ENCODE results near the gene RNF115.
"Not testable (repeated sequence)": the region's sequence is repeated elsewhere in the genome, so short reads cannot be mapped to it uniquely, and the experiment has no call there.

The RNF115 gene

DNA sequence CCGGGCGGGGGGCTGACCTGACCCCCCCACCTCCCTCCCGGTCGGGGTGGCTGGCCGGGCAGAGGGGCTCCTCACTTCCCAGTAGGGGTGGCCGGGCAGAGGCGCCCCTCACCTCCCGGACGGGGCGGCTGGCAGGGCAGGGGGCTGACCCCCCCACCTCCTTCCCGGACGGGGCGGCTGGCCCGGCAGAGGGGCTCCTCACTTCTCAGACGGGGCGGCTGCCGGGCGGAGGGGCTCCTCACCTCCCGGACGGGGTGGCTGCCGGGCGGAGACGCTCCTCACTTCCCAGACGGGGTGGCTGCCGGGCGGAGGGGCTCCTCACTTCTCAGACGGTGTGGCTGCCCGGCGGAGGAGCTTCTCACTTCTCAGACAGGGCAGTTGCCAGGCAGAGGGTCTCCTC is 57.0 kb downstream of the RNF115 start:
- not testable (repeated sequence) for H3K27ac ChIP-seq (ENCODE audit: low read depth, low read length); H3K27me3 ChIP-seq (ENCODE audit: insufficient read depth, low read length); H2BK12ac ChIP-seq (ENCODE audit: low read length); H2BK5ac ChIP-seq (ENCODE audit: low read depth, low read length, poor library complexity); H3K9ac ChIP-seq (ENCODE audit: low read length); H2BK120ac ChIP-seq (ENCODE audit: insufficient read depth, low read length, poor library complexity); H3K79me1 ChIP-seq (ENCODE audit: low read length); H3K9me3 ChIP-seq (ENCODE audit: insufficient read depth, low read depth, low read length); H3K79me2 ChIP-seq (ENCODE audit: control insufficient read depth, insufficient read depth, low read length, poor library complexity); H3K4me1 ChIP-seq (ENCODE audit: control insufficient read depth in 1 of 2, insufficient read depth in 2 of 2, low read length in 2 of 2); H3K18ac ChIP-seq (ENCODE audit: low read length); H3K4ac ChIP-seq (ENCODE audit: low read depth, low read length); H3K4me3 ChIP-seq (ENCODE audit: low read depth, low read length); H2AFZ ChIP-seq (ENCODE audit: insufficient read depth, low read length, poor library complexity); H2AK5ac ChIP-seq (ENCODE audit: low read length); H3K4me2 ChIP-seq (ENCODE audit: low read length); H4K91ac ChIP-seq (ENCODE audit: low read depth, low read length); H4K8ac ChIP-seq (ENCODE audit: low read depth, low read length); H3K23ac ChIP-seq (ENCODE audit: low read length); H3K14ac ChIP-seq (ENCODE audit: low read length); H4K12ac ChIP-seq (ENCODE audit: low read depth, low read length); DNase-seq
- H3K36me3 ChIP-seq (ENCODE audit: control insufficient read depth in 1 of 2, insufficient read depth in 2 of 2, low read length in 2 of 2) = peaks cover 6 to 17% of the 10 kb centered on the region in 2 experiments
- WGBS (ENCODE audit: extremely low coverage, insufficient coverage, insufficient read length) = no CpG with 5 or more reads among the region's 29 CpGs

- H2BK120ac ChIP-seq (ENCODE audit: insufficient read depth, low read length, poor library complexity); H3K23ac ChIP-seq (ENCODE audit: low read length): not testable (repeated sequence)
Measured at GRCh38 chr1:145765585-145766360, 58.1 kb downstream of the RNF115 start.

GRCh38 chr1:145765127-145765526 is 58.8 kb downstream of the RNF115 start:
- H4K8ac ChIP-seq (ENCODE audit: low read depth, low read length); H3K9ac ChIP-seq (ENCODE audit: low read length); H4K12ac ChIP-seq (ENCODE audit: low read depth, low read length); H3K4ac ChIP-seq (ENCODE audit: low read depth, low read length); H3K4me1 ChIP-seq (ENCODE audit: control insufficient read depth in 1 of 2, insufficient read depth in 2 of 2, low read length in 2 of 2); H3K79me1 ChIP-seq (ENCODE audit: low read length); H3K14ac ChIP-seq (ENCODE audit: low read length); H3K27me3 ChIP-seq (ENCODE audit: insufficient read depth, low read length); H2AK5ac ChIP-seq (ENCODE audit: low read length); H2BK120ac ChIP-seq (ENCODE audit: insufficient read depth, low read length, poor library complexity); H2BK5ac ChIP-seq (ENCODE audit: low read depth, low read length, poor library complexity); DNase-seq; H4K91ac ChIP-seq (ENCODE audit: low read depth, low read length); H3K18ac ChIP-seq (ENCODE audit: low read length); H3K79me2 ChIP-seq (ENCODE audit: control insufficient read depth, insufficient read depth, low read length, poor library complexity); H3K27ac ChIP-seq (ENCODE audit: low read depth, low read length); H3K4me3 ChIP-seq (ENCODE audit: low read depth, low read length); H2BK12ac ChIP-seq (ENCODE audit: low read length); H3K23ac ChIP-seq (ENCODE audit: low read length); H3K4me2 ChIP-seq (ENCODE audit: low read length); H2AFZ ChIP-seq (ENCODE audit: insufficient read depth, low read length, poor library complexity); H3K9me3 ChIP-seq (ENCODE audit: insufficient read depth, low read depth, low read length): not testable (repeated sequence)
- WGBS (ENCODE audit: extremely low coverage, insufficient coverage, insufficient read length) = no CpG with 5 or more reads among the region's 3 CpGs
- H3K36me3 ChIP-seq (ENCODE audit: control insufficient read depth in 1 of 2, insufficient read depth in 2 of 2, low read length in 2 of 2) = peaks cover 10 to 24% of the 10 kb centered on the region in 2 experiments

More at GRCh38 chr1:145765585-145766360, 58.1 kb downstream of the RNF115 start:
- not testable (repeated sequence) for H3K79me1 ChIP-seq (ENCODE audit: low read length); H3K4me2 ChIP-seq (ENCODE audit: low read length); H2BK12ac ChIP-seq (ENCODE audit: low read length); H3K9me3 ChIP-seq (ENCODE audit: insufficient read depth, low read depth, low read length); H2AK5ac ChIP-seq (ENCODE audit: low read length); H4K8ac ChIP-seq (ENCODE audit: low read depth, low read length); H4K12ac ChIP-seq (ENCODE audit: low read depth, low read length); H3K9ac ChIP-seq (ENCODE audit: low read length); DNase-seq; H3K18ac ChIP-seq (ENCODE audit: low read length); H3K79me2 ChIP-seq (ENCODE audit: control insufficient read depth, insufficient read depth, low read length, poor library complexity); H3K27ac ChIP-seq (ENCODE audit: low read depth, low read length); H3K14ac ChIP-seq (ENCODE audit: low read length); H3K27me3 ChIP-seq (ENCODE audit: insufficient read depth, low read length); H3K4me1 ChIP-seq (ENCODE audit: control insufficient read depth in 1 of 2, insufficient read depth in 2 of 2, low read length in 2 of 2); H2BK5ac ChIP-seq (ENCODE audit: low read depth, low read length, poor library complexity); H3K4me3 ChIP-seq (ENCODE audit: low read depth, low read length); H3K4ac ChIP-seq (ENCODE audit: low read depth, low read length); H2AFZ ChIP-seq (ENCODE audit: insufficient read depth, low read length, poor library complexity); H4K91ac ChIP-seq (ENCODE audit: low read depth, low read length)
- WGBS (ENCODE audit: extremely low coverage, insufficient coverage, insufficient read length) = no CpG with 5 or more reads among the region's 5 CpGs
- H3K36me3 ChIP-seq (ENCODE audit: control insufficient read depth in 1 of 2, insufficient read depth in 2 of 2, low read length in 2 of 2) = peaks cover 10 to 24% of the 10 kb centered on the region in 2 experiments

DNA sequence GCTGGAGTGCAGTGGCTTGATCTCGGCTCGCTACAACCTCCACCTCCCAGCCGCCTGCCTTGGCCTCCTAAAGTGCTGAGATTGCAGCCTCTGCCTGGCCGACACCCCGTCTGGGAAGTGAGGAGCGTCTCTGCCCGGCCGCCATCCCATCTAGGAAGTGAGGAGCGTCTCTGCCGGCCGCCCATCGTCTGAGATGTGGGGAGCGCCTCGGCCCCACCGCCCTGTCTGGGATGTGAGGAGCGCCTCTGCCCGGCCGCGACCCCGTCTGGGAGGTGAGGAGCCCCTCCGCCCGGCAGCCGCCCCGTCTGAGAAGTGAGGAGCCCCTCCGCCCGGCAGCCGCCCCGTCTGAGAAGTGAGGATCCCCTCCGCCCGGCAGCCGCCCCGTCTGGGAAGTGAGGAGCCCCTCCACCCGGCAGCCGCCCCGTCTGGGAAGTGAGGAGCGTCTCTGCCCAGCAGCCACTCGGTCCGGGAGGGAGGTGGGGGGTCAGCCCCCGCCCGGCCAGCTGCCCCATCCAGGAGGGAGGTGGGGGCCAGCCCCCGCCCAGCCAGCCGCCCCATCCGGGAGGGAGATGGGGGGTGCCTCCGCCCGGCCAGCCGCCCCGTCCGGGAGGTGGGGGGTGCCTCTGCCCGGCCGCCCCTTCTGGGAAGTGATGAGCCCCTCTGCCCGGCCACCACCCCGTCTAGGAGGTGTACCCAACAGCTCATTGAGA is 59.5 kb downstream of the RNF115 start:
- not testable (repeated sequence) for H3K79me1 ChIP-seq (ENCODE audit: low read length); H3K4ac ChIP-seq (ENCODE audit: low read depth, low read length); H3K18ac ChIP-seq (ENCODE audit: low read length); H3K9ac ChIP-seq (ENCODE audit: low read length); H3K27me3 ChIP-seq (ENCODE audit: insufficient read depth, low read length); H3K23ac ChIP-seq (ENCODE audit: low read length); H2AFZ ChIP-seq (ENCODE audit: insufficient read depth, low read length, poor library complexity); H2BK12ac ChIP-seq (ENCODE audit: low read length); H4K12ac ChIP-seq (ENCODE audit: low read depth, low read length); H3K4me3 ChIP-seq (ENCODE audit: low read depth, low read length); H2BK5ac ChIP-seq (ENCODE audit: low read depth, low read length, poor library complexity); H3K9me3 ChIP-seq (ENCODE audit: insufficient read depth, low read depth, low read length); H3K27ac ChIP-seq (ENCODE audit: low read depth, low read length); H3K4me2 ChIP-seq (ENCODE audit: low read length); H3K79me2 ChIP-seq (ENCODE audit: control insufficient read depth, insufficient read depth, low read length, poor library complexity); H2AK5ac ChIP-seq (ENCODE audit: low read length); H3K14ac ChIP-seq (ENCODE audit: low read length); H4K8ac ChIP-seq (ENCODE audit: low read depth, low read length); H4K91ac ChIP-seq (ENCODE audit: low read depth, low read length); DNase-seq; H3K4me1 ChIP-seq (ENCODE audit: control insufficient read depth in 1 of 2, insufficient read depth in 2 of 2, low read length in 2 of 2); H2BK120ac ChIP-seq (ENCODE audit: insufficient read depth, low read length, poor library complexity)
- WGBS (ENCODE audit: extremely low coverage, insufficient coverage, insufficient read length) = no CpG with 5 or more reads among the region's 52 CpGs
- H3K36me3 ChIP-seq (ENCODE audit: control insufficient read depth in 1 of 2, insufficient read depth in 2 of 2, low read length in 2 of 2) = peaks cover 10 to 24% of the 10 kb centered on the region in 2 experiments

Measured in trophoblast cell (in vitro differentiated cells and primary cell).